ENCODE data around the gene HNF4A.

DNA sequence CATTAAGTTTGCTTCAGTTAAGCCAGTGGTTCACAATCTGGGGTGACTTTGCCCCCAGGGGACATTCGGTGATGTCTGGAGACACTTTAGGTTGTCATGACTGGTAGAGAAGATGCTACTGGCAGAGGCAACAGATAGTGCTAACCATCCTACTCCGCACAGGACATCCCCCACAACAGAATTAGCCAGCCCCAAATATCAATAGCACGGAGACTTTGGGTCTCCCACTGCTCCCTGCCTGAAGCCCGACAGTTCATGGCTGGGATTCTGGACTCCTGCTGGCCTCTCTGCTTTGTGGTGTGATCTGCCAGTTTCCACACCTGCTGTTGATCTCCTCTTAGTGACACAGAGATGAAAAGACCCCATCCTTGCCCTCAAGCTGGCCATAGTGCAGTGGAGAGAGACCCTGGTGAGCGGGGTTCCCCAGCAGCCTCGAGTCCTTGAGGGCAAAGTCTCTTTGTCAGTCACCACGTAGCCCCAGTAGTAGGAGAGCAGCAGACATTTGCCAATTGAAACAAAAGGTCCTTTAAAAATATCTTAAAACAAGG is 95.5 kb downstream of the HNF4A start:
- no peak for TF ChIP-seq POLR2A (IDR thresholded peaks at IDR 0.05; ENCODE audit: low read depth)
- TF ChIP-seq, protein P1, sequence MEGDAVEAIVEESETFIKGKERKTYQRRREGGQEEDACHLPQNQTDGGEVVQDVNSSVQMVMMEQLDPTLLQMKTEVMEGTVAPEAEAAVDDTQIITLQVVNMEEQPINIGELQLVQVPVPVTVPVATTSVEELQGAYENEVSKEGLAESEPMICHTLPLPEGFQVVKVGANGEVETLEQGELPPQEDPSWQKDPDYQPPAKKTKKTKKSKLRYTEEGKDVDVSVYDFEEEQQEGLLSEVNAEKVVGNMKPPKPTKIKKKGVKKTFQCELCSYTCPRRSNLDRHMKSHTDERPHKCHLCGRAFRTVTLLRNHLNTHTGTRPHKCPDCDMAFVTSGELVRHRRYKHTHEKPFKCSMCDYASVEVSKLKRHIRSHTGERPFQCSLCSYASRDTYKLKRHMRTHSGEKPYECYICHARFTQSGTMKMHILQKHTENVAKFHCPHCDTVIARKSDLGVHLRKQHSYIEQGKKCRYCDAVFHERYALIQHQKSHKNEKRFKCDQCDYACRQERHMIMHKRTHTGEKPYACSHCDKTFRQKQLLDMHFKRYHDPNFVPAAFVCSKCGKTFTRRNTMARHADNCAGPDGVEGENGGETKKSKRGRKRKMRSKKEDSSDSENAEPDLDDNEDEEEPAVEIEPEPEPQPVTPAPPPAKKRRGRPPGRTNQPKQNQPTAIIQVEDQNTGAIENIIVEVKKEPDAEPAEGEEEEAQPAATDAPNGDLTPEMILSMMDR (IDR thresholded peaks at IDR 0.05), result no peak
- TF ChIP-seq POLR2AphosphoS5 (IDR thresholded peaks at IDR 0.05), result no peak
- TF ChIP-seq EP300 (IDR thresholded peaks at IDR 0.05), result no peak

Data from esophagus muscularis mucosa (tissue), 4 donors.